ENCODE results near the gene LSM4.

LSM4 gene

GRCh38 chr19:18310118-18310909 lies 12.6 kb downstream of the LSM4 start:
- no peak for DNase-seq

- no peak for DNase-seq
Measured at GRCh38 chr19:18309525-18310064, 13.3 kb downstream of the LSM4 start.

DNA sequence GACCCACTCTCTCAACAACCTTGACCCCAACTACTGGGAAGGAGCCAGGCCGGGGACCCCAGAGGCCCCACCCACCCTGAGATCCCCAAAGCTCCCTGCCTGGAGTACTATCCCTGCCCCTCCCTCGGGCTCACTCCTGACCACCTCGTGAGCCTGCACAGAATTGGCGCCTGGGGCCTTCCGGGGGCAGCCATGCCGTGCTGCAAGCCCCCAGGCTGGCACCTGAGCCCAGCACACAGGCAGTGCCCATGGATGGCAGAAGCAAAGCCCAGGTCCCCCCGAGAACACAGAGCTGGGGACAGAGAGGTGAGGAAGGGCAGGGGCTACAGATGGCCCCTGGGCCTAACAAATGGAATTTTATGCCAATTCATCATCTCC lies 13.9 kb downstream of the LSM4 start:
- DNase-seq, result no peak

GRCh38 chr19:18308051-18308947 lies 14.6 kb downstream of the LSM4 start:
- no peak for DNase-seq

- no peak for DNase-seq
Measured at GRCh38 chr19:18307271-18307681, 15.6 kb downstream of the LSM4 start.

GRCh38 chr19:18306888-18307260 lies 16.0 kb downstream of the LSM4 start:
- DNase-seq, result no peak

GRCh38 chr19:18306209-18306887 lies 16.5 kb downstream of the LSM4 start:
- no peak for DNase-seq

DNA sequence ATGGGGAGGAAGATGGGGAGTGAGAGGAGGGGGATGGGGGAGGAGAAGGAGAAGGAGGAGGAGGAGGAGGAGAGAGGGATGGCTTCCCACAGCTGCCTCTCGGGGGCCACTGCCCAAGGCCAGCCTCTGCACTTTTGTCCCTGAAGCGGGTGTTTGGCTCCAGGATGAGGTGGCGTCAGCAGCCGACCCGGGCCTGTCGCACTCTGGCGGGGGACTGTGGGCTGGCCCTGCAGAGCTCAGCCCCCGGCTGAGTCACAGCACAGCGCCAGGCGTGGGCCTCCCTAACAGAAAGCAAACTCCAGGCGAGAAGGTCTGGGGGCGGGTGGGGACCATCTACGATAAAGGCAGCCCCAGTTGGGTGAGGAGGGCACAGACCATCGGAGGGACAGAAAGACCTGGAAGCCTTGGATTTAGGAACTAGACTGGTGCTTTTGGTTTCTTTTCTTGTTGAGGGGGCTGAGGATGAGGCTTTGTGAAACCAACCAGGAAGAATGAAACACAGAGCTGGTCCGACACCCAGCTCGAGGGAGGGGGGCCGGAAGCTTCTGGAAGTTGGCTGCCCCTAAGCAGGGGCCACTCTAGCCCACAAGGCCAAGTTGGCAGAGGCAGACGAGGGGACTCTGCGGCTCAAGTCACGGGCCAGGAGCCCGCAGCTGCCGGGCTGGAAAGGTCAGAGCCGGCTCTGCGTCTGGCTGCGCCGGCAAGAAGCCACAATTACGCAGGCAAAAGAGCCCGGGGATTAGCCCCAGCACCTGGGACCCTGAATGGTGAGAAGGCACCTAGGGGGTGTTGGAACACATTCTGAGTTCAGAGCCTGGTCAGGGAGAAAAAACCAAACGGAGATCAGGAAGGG lies 18.2 kb downstream of the LSM4 start:
- DNase-seq, result no peak

DNA sequence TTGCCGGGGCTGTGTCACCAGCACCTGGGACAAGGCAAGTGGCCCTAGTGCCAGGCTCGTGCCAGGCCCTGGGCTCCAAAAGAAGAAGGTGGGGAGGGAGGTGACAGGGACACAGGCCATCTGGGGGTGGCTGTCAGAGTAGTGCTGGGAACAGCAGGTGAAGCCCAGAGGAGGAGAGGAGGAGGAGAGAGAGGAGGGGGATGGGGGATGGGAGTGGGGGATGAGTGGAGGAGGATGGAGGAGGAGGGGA lies 18.7 kb downstream of the LSM4 start:
- DNase-seq, result no peak

GRCh38 chr19:18301718-18302111 lies 21.2 kb downstream of the LSM4 start:
- DNase-seq, result no peak

- DNase-seq, result no peak
Measured at GRCh38 chr19:18300930-18301717, 21.8 kb downstream of the LSM4 start.

GRCh38 chr19:18299654-18300053 lies 23.2 kb downstream of the LSM4 start:
- no peak for DNase-seq

DNA sequence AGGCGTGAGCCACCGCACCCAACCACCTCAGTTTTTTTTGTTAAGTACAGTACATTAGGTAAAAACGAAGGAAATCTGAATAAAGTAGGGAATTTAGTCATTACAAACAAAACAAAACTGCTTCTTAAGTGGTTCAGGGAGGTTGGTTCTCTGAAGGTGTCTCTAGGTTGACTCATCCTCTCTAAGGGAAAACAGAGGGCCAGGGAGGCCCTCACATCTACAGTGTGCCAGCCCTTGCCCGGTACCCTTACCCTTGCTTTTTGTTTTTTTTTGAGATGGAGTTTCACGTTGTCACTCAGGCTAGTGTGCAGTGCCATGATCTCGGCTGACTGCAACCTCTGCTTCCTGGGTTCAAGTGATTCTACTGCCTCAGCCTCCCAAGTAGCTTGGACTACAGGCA lies 24.3 kb downstream of the LSM4 start:
- no peak for DNase-seq

DNA sequence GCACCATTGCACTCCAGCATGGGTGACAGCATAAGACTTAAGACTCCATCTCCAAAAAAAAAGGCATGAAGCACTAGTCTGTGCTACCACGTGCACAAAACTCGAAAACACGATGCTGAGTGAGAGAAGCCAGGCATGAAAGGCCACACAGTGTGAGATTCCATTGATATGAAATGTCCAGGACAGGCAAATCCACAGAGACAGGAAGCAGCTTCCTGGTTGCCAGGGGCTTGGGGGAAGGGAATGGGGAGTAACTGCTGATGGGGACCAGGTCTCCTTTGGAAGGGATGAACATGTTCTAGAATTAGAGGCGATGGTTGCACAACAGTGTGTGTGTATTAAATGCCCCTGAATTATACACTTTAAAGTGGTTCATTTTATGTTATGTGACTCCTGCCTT lies 25.6 kb downstream of the LSM4 start:
- no peak for DNase-seq

DNA sequence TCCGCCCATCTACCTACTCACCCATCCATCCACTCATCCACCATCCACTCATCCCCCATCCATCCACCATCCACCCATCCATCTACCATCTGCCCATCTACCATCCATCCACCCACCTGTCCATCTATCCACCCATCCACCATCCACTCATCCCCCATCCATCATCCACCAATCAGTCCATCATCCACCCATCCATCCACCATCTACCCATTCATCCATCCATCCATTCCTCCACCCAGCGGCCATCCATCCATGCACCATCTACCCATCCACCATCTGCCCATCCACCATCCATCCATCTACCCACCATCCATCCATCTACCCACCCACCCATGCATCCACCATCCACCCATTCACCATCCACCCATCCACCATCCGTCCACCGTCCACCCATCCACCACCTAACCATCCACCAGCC lies 27.8 kb downstream of the LSM4 start:
- DNase-seq, result no peak

DNA sequence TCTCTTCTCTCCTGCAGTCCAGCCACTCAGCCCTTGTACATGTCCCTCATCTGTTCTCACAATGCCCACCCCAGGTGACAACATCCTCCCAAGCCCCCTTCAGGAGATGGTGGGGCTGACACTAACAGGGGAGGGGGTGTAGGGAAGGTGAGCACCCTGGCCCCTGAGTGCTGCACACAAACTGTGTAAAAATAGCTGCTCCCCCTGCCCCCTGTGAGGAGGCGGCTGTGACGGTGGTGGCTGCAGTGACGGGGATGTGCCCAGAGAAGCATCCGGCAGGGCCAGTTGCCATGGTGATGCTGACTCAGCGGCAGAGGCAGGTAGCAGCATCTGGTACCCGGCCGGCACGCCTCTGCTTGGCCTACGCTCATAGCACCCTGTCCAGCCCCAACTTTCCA lies 28.4 kb downstream of the LSM4 start:
- DNase-seq, result peak; percentile 42

DNA sequence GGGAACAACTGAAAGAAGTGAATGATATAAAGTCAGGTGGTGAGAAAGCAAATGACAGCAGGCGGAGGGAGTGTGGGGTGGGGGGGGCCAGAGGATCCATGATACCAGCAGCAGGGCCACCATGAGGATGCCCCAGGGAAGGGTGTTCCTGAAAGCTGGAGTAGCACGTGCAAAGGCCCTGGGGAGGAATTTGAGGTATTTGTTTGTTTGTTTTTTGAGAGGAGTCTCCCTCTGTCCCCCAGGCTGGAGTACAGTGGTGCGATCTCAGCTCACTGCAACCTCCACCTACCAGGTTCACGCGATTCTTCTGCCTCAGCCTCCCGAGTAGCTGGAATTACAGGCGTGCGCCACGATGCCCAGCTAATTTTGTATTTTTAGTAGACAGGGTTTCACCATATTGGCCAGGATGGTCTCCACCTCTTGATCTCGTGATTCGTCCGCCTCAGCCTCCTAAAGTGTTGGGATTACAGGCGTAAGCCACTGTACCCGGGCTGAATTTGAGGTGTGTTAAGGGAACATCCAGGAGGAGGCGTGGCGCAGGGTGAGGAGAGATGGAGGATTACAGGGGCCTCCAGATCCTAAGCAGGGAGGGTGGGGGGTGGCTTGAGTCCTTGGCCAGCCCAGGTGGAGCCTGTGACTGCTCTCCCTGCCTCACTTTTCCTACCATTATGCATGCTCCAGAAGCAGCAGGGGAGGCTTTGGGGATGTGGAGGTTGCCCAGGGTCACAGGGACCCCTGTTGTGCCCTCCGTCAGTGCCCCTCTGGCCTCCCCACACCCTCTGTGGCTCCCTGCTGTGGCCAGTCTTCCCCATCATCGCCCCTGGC lies 29.0 kb downstream of the LSM4 start:
- DNase-seq, result no peak

DNA sequence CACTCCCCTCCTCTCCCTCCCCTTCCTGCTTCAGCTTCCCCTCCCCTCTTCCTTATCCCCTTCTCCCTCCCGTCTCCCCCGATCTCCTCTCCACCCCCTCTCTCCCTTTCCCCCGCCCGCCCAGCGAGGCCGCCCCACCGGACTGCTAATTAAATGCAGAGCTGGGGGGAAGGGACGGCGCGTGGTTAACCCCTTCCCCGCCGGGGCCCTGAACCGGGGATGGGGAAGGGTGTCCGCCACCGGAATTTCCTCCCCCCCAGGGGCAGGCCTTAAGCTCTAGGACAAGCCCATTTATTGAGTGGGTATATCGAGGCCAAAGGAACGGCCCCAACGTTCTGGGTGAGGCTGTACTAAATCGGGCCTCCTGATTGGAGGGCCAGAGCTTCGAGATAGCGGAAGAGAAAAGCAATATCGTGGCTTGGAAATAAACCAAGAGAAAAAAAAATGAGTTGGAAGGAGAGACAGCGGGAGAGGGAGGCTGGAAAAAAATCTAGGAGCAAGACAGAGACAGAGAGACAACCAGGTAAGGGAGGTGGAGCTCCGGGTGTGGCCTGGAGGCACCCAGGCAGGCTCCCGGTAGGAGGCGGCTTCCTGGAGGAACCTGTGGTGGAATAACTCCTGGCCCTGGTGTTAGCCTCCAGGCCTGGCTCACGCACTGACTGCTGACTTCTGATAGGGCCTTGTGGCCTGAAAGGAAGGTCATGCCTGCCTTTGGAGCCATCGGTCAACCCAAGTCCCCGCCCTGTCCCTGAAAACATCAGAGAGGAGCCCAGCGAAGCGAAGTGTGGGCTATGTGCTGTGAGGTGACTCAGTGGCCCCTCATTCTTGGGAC lies 29.9 kb downstream of the LSM4 start:
- DNase-seq, result peak; percentile 42

DNA sequence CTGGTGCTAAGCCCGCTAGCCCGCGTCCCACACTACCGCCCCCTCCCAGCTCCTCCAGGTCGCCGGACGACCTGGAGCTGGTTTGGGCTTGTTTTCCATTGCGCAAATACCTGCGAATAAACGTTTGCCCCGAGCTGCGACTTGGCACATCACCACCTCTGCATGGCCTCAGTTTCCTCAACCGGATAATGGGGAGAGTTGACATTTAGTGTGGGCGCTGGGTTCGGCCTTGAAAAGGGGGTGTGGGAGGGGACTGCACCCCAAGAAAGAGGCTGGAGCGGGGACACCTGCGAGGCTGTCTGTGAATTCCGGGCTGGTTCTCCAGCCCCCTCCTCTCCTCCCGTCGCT lies 30.4 kb downstream of the LSM4 start:
- no peak for DNase-seq

Data from NCI-H2171 (cell line).